Activated T-helper 1 cell treated with anti-CD3 and anti-CD28 coated beads, Interleukin-12 subunit alpha, Interleukin-12 subunit beta, Interleukin-2, Interleukin-4 antibody, amounts not matched to agents 30 ng/mL and 10 ng/mL and 1 ng/mL, durations not matched to agents 14 hours and 24 hours and 36 hours (primary cell): ENCODE data around the gene EIF4G3. TPM values are rescaled to one million over a fixed set of nuclear protein-coding genes. Genes with fewer than 3 reads are reported as not detected.
A peak's percentile ranks its signal among the peaks of the same experiment; 100 is the strongest.
"Not testable (repeated sequence)": the region's sequence is repeated elsewhere in the genome, so short reads cannot be mapped to it uniquely, and the experiment has no call there.

Source experiments
- DNase-seq: peaks from one replicate; pipeline ENCODE4 v3.0.0; 2021; ENCODE audit warnings: low spot score
- H3K27ac Mint-ChIP-seq: one replicate; pipeline ENCODE4 v1.8.0; 2021; ENCODE audit warnings: mild to moderate bottlenecking, mixed read lengths
- H3K27me3 Mint-ChIP-seq: one replicate; pipeline ENCODE4 v1.8.0; 2022; ENCODE audit warnings: mild to moderate bottlenecking, moderate library complexity, mixed read lengths; ENCODE audit not compliant: insufficient read depth
- H3K36me3 Mint-ChIP-seq: one replicate; pipeline ENCODE4 v1.8.0; 2021; ENCODE audit warnings: low read depth, mixed read lengths
- H3K4me1 Mint-ChIP-seq: one replicate; pipeline ENCODE4 v1.8.0; 2021; ENCODE audit warnings: low read depth, mixed read lengths
- H3K4me3 Mint-ChIP-seq: one replicate; pipeline ENCODE4 v1.8.0; 2021; ENCODE audit warnings: mild to moderate bottlenecking, moderate library complexity, mixed read lengths
- H3K9me3 Mint-ChIP-seq: one replicate; pipeline ENCODE4 v1.8.0; 2021; ENCODE audit warnings: mixed read lengths
- intact Hi-C: fragments of 100-400 bp; cut with micrococcal nuclease; formaldehyde crosslinking; loops from one replicate; pipeline ENCODE4 v1.15.1; 2024
- total RNA-seq: library from RNA; stranded (reverse); gene quantifications from 2 replicates; pipeline ENCODE4 v1.2.3, GENCODE V29; 2022

Gene EIF4G3
- total RNA-seq, 1 donor from 2014 or later, result 67.5 TPM

DNA sequence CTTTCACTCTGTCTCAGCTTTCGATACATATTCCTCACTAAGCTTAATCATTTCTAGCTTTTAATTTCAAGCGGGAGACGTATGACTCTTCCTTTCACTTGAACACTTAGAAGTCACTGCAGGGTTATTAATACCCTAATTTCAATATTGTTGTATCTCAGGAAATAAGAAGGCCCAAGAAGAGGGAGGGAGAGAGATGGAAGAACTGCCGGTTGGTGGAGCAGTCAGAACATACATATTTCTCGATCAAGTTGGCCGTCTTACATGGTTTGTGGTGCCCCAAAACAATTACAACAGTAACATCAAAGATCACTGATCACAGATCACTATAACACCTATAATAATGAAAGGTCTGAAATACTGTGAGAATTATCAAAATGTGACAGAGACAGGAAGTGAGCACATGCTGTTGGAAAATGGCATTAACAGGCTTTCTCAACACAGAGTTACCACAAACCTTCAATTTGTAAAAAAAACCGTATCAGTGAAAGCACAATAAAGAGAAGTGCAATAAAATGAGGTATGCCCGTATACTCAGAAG is 244.2 kb downstream of the EIF4G3 start:
- no peaks in the 10 kb centered on the region for H3K9me3 Mint-ChIP-seq
- H3K4me3 Mint-ChIP-seq, result peak overlapping the region; percentile 19
- no peak for DNase-seq
- no peaks in the 10 kb centered on the region for H3K27me3 Mint-ChIP-seq
- intact Hi-C loops, result loop anchor here (1.0 to 5.0 kb wide), 7 partner anchors 60 to 845 kb away; partner anchors contain the start of genes EIF4G3 and HP1BP3
- peak overlapping the region; percentile 78 for H3K27ac Mint-ChIP-seq
- H3K4me1 Mint-ChIP-seq, result peaks cover 19% of the 10 kb centered on the region
- peaks cover 14% of the 10 kb centered on the region for H3K36me3 Mint-ChIP-seq

DNA sequence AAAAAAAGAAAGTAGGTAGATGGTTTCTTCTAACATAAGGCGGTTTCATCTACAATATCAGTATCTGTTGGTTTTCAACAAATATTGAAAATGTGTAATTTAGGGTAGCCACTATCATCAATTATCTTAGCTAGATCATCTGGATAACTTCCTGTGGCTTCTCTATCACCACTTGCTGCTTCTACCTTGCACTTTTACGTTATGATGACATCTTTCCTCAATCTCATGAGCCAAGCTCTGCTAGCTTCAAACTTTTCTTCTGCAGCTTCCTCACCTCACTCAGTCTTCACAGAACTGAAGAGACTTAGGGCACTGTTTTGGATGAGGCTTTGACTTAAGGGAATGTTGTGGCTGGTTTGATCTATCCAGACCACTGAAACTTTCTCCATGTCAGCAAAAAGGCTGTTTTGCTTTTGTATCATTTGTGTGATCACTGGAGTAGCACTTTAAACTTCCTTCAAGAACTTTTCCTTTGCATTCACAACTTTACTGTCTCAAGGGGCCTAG is 244.7 kb downstream of the EIF4G3 start:
- peaks cover 14% of the 10 kb centered on the region for H3K36me3 Mint-ChIP-seq
- peak overlapping the region; percentile 78 for H3K27ac Mint-ChIP-seq
- intact Hi-C loops, result loop anchor here (1.0 to 5.0 kb wide), 7 partner anchors 60 to 845 kb away; partner anchors contain the start of genes EIF4G3 and HP1BP3

DNA sequence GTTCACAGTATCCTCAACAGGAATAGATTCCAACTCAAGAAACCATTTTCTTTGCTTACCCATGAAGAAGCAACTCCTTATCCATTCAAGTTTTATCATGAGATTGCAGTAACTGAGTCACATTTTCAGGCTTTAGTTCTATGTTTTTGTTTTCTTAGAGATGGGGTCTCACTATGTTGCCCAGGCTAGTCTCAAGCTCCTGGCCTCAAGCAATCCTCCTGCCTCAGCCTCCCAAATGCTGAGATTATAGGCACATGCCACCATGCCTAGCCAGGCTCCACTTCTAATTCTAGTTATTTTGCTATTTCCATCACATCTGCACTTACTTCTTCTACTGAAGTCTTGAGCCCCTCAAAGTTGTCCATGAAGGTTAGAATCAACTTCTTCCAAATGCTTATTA is 246.3 kb downstream of the EIF4G3 start:
- H3K4me1 Mint-ChIP-seq, result peaks cover 19% of the 10 kb centered on the region
- H3K36me3 Mint-ChIP-seq, result peaks cover 14% of the 10 kb centered on the region
- no peaks in the 10 kb centered on the region for H3K9me3 Mint-ChIP-seq
- no peaks in the 10 kb centered on the region for H3K27me3 Mint-ChIP-seq
- H3K4me3 Mint-ChIP-seq, result no peak overlapping the region
- no peak overlapping the region for H3K27ac Mint-ChIP-seq
- DNase-seq, result no peak
- intact Hi-C loops, result loop anchor here (5.0 kb wide), 3 partner anchors 247 to 847 kb away; partner anchors contain the start of gene EIF4G3

More for the DNA sequence above, 244.7 kb downstream of the EIF4G3 start:
- no peaks in the 10 kb centered on the region for H3K9me3 Mint-ChIP-seq
- H3K4me1 Mint-ChIP-seq, result peaks cover 19% of the 10 kb centered on the region
- no peaks in the 10 kb centered on the region for H3K27me3 Mint-ChIP-seq
- H3K4me3 Mint-ChIP-seq, result peak overlapping the region; percentile 19
- no peak for DNase-seq

DNA sequence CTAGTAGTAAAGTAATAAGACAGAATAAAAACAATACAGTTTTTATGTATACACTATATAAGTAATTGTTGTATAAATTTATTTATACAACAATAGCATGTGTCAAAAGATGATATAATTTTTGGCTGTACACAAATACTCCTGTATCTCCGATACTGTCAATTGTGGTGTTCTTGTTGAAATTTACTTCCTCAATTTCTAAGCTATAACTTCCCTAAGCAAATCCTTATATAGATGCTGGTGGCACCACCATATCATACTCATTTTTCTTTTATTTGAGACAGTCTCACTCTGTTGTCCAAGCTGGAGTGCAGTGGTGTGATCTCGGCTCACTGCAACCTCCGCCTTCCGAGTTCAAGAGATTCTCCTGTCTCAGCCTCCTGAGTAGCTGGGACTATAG is 248.6 kb downstream of the EIF4G3 start:
- H3K36me3 Mint-ChIP-seq, result peaks cover 9% of the 10 kb centered on the region
- peaks cover 18% of the 10 kb centered on the region for H3K4me1 Mint-ChIP-seq
- H3K27ac Mint-ChIP-seq, result no peak overlapping the region
- H3K27me3 Mint-ChIP-seq, result no peaks in the 10 kb centered on the region
- H3K9me3 Mint-ChIP-seq, result no peaks in the 10 kb centered on the region
- no peak overlapping the region for H3K4me3 Mint-ChIP-seq
- intact Hi-C loops, result no loop called here
- no peak for DNase-seq

DNA sequence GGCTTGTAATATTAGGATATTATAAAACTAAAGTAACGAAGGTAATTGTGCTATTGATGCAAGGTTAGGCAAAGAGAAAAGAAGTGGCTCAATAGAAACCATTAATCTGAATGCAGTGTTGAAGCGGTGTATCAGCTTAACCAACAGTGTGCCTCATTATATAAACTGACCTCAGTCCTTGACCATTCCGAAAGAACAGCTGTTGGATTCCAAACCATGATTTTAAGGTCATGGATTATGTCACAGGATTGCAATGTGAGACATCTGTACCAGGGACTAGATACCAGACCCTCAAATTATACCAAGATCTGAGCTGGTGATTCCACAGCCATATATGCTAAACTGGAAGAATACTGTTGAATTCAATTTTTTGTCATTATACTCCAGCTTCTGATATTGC is 255.4 kb downstream of the EIF4G3 start:
- H3K36me3 Mint-ChIP-seq, result no peaks in the 10 kb centered on the region
- H3K9me3 Mint-ChIP-seq, result no peaks in the 10 kb centered on the region
- H3K4me3 Mint-ChIP-seq, result no peak overlapping the region
- no peaks in the 10 kb centered on the region for H3K27me3 Mint-ChIP-seq
- no peak overlapping the region for H3K27ac Mint-ChIP-seq
- H3K4me1 Mint-ChIP-seq, result no peaks in the 10 kb centered on the region
- DNase-seq, result no peak
- intact Hi-C loops, result no loop called here

DNA sequence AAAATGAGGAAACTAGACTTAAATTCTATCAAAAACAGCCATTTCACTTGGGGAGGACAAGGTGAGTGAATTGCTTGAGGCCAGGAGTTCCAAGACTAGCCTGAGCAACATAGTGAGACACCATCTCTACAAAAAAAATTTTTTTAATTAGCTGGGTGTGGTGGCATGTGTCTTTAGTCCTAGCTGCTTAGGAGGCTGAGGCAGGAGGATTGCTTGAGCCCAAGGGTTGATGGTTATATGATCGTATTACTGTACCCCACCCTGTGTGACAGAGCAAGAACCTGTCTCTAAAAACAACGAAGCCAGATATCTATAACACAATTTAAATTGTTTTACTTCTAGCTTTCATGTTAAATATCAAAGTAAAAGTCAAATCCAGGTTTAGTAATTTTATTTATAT is 263.5 kb downstream of the EIF4G3 start:
- intact Hi-C loops, result no loop called here
- peaks cover 10% of the 10 kb centered on the region for H3K36me3 Mint-ChIP-seq
- DNase-seq, result no peak

DNA sequence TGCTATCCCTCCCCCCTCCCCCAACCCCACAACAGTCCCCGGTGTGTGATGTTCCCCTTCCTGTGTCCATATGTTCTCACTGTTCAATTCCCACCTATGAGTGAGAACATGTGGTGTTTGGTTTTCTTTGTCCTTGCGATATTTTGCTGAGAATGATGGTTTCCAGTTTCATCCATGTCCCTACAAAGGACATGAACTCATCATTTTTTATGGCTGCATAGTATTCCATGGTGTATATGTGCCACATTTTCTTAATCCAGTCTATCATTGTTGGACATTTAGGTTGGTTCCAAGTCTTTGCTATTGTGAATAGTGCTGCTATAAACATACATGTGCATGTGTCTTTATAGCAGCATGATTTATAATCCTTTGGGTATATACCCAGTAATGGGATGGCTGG is 269.2 kb downstream of the EIF4G3 start:
- H3K4me3 Mint-ChIP-seq, DNase-seq, H3K4me1 Mint-ChIP-seq, intact Hi-C loops, H3K27ac Mint-ChIP-seq, H3K9me3 Mint-ChIP-seq, H3K27me3 Mint-ChIP-seq: not testable (repeated sequence)
- H3K36me3 Mint-ChIP-seq, result peaks cover 15% of the 10 kb centered on the region

More for the DNA sequence above, 263.5 kb downstream of the EIF4G3 start:
- H3K4me1 Mint-ChIP-seq, result no peaks in the 10 kb centered on the region
- H3K9me3 Mint-ChIP-seq, result no peaks in the 10 kb centered on the region
- no peak overlapping the region for H3K4me3 Mint-ChIP-seq
- H3K27ac Mint-ChIP-seq, result no peak overlapping the region
- no peaks in the 10 kb centered on the region for H3K27me3 Mint-ChIP-seq

DNA sequence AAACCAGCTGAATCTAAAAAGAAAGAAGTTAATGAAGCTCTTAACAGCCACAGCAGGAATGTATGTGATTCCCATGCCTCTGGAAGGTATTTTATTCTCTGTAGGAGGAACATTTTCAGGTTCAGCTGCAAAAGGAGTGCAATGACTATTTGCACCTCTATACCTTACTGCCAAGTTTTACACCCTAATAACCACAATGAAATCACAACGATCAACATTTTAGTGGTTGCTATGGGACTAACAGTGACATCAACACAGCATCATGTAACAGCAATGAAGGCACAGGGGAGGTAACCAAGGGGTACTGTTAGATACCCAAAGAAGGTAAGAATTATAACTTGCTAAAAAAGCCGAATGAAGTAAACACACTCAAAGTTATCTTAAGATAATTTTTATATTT is 273.3 kb downstream of the EIF4G3 start:
- Mint-ChIP-seq H3K27me3 (no peaks in the 10 kb centered on the region), H3K27ac (no peak overlapping the region), H3K4me1 (no peaks in the 10 kb centered on the region), H3K36me3 (peaks cover 10% of the 10 kb centered on the region), H3K4me3 (no peak overlapping the region), H3K9me3 (no peaks in the 10 kb centered on the region)
- intact Hi-C loops, result no loop called here
- DNase-seq, result no peak

DNA sequence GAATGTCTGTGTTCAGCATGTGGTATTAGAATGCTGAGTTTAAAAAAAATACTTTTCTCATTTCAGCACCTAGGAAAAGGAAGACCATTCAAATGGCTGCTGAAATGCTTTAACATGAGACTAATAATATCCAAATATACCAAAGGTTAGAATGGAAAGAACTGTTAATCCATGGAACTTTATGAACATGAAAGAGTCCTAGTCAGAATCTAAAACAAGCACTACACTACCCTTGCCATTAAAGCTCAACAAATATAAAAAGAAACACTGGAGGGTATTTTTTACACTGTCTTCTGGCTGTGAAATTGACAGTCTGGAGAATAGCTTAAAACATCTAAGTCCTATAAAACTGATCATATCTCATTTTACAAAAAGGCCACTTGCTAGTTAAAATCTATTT is 276.6 kb downstream of the EIF4G3 start:
- Mint-ChIP-seq H3K4me3 (no peak overlapping the region), H3K27me3 (no peaks in the 10 kb centered on the region), H3K4me1 (no peaks in the 10 kb centered on the region), H3K9me3 (no peaks in the 10 kb centered on the region), H3K27ac (no peak overlapping the region), H3K36me3 (peaks cover 7% of the 10 kb centered on the region)
- DNase-seq, result no peak
- intact Hi-C loops, result no loop called here

DNA sequence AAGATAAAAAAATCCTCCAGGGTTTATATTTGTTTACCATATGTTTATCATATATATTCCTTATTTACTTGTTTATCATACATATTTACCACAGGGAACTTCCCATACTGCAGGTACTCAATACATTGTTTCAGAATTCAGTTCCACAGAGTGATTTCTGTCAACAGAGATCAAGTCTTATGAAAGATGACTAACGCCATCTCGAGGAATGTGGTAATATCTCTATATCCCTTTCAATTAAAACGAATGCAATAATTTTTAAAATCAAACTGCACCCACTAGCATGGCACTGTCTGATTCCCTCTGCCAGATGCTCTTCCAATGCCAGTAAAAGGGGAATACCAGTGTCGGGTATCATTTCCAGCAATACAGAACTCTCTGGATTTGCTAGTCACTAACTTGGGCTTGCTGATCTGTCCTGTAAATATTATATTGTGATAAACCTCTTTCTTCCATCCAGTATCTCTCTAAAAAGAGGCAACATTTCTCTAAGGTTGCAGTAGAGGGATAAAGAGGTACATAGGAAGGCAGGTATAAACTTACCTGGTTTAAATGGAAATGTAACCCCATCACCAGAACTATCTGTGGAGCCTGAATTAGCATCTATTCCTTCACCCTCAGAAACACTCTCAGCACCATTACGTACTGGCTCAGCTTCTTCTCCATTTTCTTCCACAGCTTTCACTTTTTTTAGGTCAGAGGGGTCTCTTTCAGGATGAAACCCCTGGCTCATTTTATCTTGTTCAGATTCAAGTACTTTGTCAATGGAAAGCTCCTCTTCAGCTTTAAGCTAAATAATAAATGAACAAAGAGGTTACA is 277.3 kb downstream of the EIF4G3 start:
- H3K9me3 Mint-ChIP-seq, result no peaks in the 10 kb centered on the region
- no peaks in the 10 kb centered on the region for H3K4me1 Mint-ChIP-seq
- no peak for DNase-seq
- H3K4me3 Mint-ChIP-seq, result no peak overlapping the region
- no peaks in the 10 kb centered on the region for H3K27me3 Mint-ChIP-seq
- intact Hi-C loops, result no loop called here
- peaks cover 5% of the 10 kb centered on the region for H3K36me3 Mint-ChIP-seq
- H3K27ac Mint-ChIP-seq, result no peak overlapping the region

DNA sequence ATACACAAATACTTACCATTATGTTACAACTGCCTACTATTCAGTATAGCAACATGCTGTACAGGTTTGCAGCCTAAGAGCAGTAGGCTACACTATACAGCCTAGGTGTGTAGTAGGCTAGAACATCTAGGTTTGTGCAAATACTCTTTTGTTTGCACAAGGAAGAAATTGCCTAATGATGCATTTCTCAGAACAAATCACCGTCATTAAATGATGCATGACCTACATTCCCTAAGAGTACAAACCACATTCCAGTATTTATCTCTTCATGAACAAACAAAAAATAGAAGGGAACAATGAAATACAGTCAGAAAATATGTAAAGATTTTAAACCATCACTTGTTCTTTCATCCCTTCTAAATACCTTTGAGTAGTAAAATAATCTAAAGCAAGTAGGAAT is 279.9 kb downstream of the EIF4G3 start:
- no peak overlapping the region for H3K27ac Mint-ChIP-seq
- H3K4me3 Mint-ChIP-seq, result no peak overlapping the region
- no peak for DNase-seq
- no peaks in the 10 kb centered on the region for H3K4me1 Mint-ChIP-seq
- H3K9me3 Mint-ChIP-seq, result no peaks in the 10 kb centered on the region
- H3K36me3 Mint-ChIP-seq, result no peaks in the 10 kb centered on the region
- H3K27me3 Mint-ChIP-seq, result no peaks in the 10 kb centered on the region
- intact Hi-C loops, result no loop called here

DNA sequence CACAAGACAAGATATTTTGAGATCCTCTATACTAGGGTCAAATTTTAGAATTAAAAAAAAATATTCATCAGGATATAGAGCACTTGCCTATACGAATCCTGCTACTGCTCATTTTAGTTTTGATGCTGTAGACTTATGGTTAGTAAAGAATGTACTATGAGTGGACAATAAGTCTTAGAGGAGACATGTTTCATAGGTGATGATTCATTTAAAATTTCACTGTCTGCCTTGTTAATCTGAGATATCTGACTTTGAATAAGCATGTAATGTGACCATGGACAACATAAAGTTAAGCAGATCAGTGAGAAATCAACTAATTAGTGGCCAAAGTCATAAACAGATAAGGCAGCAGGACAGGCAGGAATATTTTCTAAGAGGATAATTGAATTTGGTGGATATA is 282.8 kb downstream of the EIF4G3 start:
- Mint-ChIP-seq H3K27me3 (no peaks in the 10 kb centered on the region), H3K4me1 (no peaks in the 10 kb centered on the region), H3K4me3 (no peak overlapping the region), H3K9me3 (no peaks in the 10 kb centered on the region), H3K36me3 (no peaks in the 10 kb centered on the region), H3K27ac (no peak overlapping the region)
- DNase-seq, result no peak
- intact Hi-C loops, result no loop called here

DNA sequence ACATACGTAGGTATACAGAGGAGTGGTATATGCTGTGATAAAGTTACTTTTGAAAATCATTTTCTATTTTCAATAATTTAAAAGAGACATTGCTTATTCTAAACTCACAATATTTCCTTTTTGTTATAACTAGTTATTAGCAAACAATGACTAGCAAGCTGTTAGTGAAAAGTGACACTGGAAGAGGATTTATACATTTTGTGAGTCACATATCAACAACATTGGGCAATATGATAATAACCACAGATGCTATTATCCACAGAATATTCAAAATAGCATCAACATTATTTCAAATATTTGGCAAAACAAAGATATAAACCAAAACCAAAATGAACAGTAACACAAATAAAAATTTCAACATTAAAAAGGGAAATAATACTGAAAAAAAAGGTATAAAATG is 285.6 kb downstream of the EIF4G3 start:
- H3K27me3 Mint-ChIP-seq, result no peaks in the 10 kb centered on the region
- no peak overlapping the region for H3K4me3 Mint-ChIP-seq
- H3K27ac Mint-ChIP-seq, result no peak overlapping the region
- H3K9me3 Mint-ChIP-seq, result no peaks in the 10 kb centered on the region
- no peaks in the 10 kb centered on the region for H3K4me1 Mint-ChIP-seq
- intact Hi-C loops, result no loop called here
- peaks cover 3% of the 10 kb centered on the region for H3K36me3 Mint-ChIP-seq
- no peak for DNase-seq
